ENCODE results near the gene RBPMS2. TPM values are rescaled to one million over a fixed set of nuclear protein-coding genes. Genes with fewer than 3 reads are reported as not detected.

RBPMS2 gene
- total RNA-seq, 4 donors from 2014 or later, result 1.5 to 58.4 (median 6.4) TPM

DNA sequence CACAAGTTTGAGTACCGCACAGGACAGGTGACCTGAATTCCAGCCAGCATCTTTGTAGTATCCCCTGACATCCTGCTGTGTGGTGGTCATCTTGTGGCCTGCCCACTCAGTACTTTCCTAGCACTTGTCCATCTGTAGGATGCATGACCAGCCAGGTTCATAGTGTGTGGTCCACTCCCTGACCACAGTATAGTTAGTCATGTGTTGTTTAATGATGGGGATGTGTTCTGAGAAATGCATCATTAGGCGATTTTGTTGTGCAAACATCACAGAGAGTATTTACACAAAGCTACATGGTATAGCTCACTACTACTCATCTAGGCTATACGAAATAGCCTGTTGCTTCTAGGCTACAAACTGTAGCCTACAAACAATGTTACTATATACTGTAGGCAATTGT, 16.9 kb upstream of the RBPMS2 start:
- DNase-seq, result no peak
- Histone ChIP-seq H3K4me3 (no peak overlapping the region), H3K9me3 (no peaks in the 10 kb centered on the region), H3K27ac (no peak overlapping the region), H3K36me3 (no peaks in the 10 kb centered on the region), H3K4me1 (no peaks in the 10 kb centered on the region), H3K27me3 (no peaks in the 10 kb centered on the region)
- TF ChIP-seq, protein P1, sequence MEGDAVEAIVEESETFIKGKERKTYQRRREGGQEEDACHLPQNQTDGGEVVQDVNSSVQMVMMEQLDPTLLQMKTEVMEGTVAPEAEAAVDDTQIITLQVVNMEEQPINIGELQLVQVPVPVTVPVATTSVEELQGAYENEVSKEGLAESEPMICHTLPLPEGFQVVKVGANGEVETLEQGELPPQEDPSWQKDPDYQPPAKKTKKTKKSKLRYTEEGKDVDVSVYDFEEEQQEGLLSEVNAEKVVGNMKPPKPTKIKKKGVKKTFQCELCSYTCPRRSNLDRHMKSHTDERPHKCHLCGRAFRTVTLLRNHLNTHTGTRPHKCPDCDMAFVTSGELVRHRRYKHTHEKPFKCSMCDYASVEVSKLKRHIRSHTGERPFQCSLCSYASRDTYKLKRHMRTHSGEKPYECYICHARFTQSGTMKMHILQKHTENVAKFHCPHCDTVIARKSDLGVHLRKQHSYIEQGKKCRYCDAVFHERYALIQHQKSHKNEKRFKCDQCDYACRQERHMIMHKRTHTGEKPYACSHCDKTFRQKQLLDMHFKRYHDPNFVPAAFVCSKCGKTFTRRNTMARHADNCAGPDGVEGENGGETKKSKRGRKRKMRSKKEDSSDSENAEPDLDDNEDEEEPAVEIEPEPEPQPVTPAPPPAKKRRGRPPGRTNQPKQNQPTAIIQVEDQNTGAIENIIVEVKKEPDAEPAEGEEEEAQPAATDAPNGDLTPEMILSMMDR (IDR thresholded peaks at IDR 0.05), result no peak
- no peak for TF ChIP-seq POLR2A (IDR thresholded peaks at IDR 0.05)
- intact Hi-C loops (cut with DNase I; ENCODE audit: low total_unique reads), result no loop called here

- H3K9me3 ChIP-seq, result no peaks in the 10 kb centered on the region
- no peaks in the 10 kb centered on the region for H3K27me3 ChIP-seq
- no peak for DNase-seq
- H3K36me3 ChIP-seq, result no peaks in the 10 kb centered on the region
- no peak overlapping the region for H3K27ac ChIP-seq
- intact Hi-C loops (cut with DNase I; ENCODE audit: low total_unique reads), result no loop called here
- H3K4me1 ChIP-seq, result no peaks in the 10 kb centered on the region
- no peak for TF ChIP-seq POLR2A (IDR thresholded peaks at IDR 0.05)
- TF ChIP-seq, protein P1 (IDR thresholded peaks at IDR 0.05), result no peak
- no peak overlapping the region for H3K4me3 ChIP-seq
Measured at GRCh38 chr15:64791401-64791800, 16.0 kb upstream of the RBPMS2 start.

DNA sequence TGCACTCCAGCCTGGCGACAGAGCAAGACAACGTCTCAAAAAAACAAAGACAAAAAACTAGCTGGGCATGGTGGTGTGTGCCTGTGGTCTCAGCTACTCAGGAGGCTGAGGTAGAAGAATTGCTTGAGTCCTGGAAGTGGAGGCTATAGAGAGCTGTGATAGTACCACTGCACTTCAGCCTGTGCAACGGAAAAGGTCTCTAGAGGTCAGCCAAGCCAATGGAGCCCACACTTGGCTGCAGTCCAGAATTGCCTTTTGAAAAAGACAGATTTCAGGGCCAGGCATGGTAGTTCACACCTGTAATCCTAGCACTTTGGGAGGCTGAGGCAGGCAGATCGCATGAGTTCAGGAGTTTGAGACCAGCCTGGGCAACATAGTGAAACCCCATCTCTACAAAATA, 8.4 kb upstream of the RBPMS2 start:
- intact Hi-C loops (cut with DNase I; ENCODE audit: low total_unique reads), result no loop called here
- no peak overlapping the region for H3K27ac ChIP-seq
- TF ChIP-seq, protein P1 (IDR thresholded peaks at IDR 0.05), result no peak
- no peak for TF ChIP-seq POLR2A (IDR thresholded peaks at IDR 0.05)
- H3K9me3 ChIP-seq, result no peaks in the 10 kb centered on the region
- no peaks in the 10 kb centered on the region for H3K4me1 ChIP-seq
- no peak overlapping the region for H3K4me3 ChIP-seq
- H3K27me3 ChIP-seq, result no peaks in the 10 kb centered on the region
- DNase-seq, result no peak
- no peaks in the 10 kb centered on the region for H3K36me3 ChIP-seq

DNA sequence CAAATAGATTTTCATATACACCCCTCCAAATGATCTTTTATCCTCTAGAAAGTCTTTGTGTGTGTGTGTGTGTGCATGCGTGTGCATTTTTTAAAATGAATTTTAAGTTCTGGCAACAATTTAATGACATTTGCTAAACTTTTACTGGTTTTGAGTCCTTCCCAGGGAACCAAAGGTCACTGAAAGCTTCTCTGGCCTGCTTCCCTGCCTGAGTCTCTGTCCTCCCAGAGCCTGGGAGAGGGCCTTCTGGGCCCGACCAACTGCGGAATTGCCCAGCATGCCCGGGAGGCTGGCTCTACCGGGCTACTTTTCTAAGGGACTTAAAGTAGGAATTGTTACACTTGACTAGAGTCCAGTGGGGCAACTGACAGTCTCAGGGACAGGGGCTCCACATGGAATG, 7.4 kb upstream of the RBPMS2 start:
- Histone ChIP-seq H3K36me3 (no peaks in the 10 kb centered on the region), H3K27me3 (no peaks in the 10 kb centered on the region), H3K4me1 (no peaks in the 10 kb centered on the region), H3K4me3 (no peak overlapping the region), H3K9me3 (no peaks in the 10 kb centered on the region), H3K27ac (no peak overlapping the region)
- intact Hi-C loops (cut with DNase I; ENCODE audit: low total_unique reads), result no loop called here
- no peak for DNase-seq
- no peak for TF ChIP-seq POLR2A (IDR thresholded peaks at IDR 0.05)
- TF ChIP-seq, protein P1 (IDR thresholded peaks at IDR 0.05), result no peak

- intact Hi-C loops (cut with DNase I; ENCODE audit: low total_unique reads), result no loop called here
- TF ChIP-seq, protein P1 (IDR thresholded peaks at IDR 0.05), result no peak
- no peak for TF ChIP-seq POLR2A (IDR thresholded peaks at IDR 0.05)
- H3K36me3 ChIP-seq, result no peaks in the 10 kb centered on the region
- no peaks in the 10 kb centered on the region for H3K27me3 ChIP-seq
- peaks cover 0 to 7% of the 10 kb centered on the region in 2 donors for H3K4me1 ChIP-seq
- no peak overlapping the region for H3K27ac ChIP-seq
- no peaks in the 10 kb centered on the region for H3K9me3 ChIP-seq
- no peak overlapping the region for H3K4me3 ChIP-seq
- no peak for DNase-seq
Measured at GRCh38 chr15:64781299-64781698, 5.9 kb upstream of the RBPMS2 start.

Measured in uterus (tissue), 4 donors.